HEK293T (cell line): ENCODE measurements around the gene CAMK2D.

Source experiments
- ARNT ChIP-seq: fragments of 450-650 bp; IDR thresholded peaks from 2 replicates; pipeline ENCODE4 v1.6.1; 2017; ENCODE audit warnings: mild to moderate bottlenecking
- BHLHE40 ChIP-seq: fragments of 450-650 bp; IDR thresholded peaks from 2 replicates; pipeline ENCODE4 v1.6.1; 2016; ENCODE audit warnings: mild to moderate bottlenecking, moderate library complexity, borderline replicate concordance
- CTBP1 ChIP-seq: fragments of 450-650 bp; IDR thresholded peaks from 2 replicates; pipeline ENCODE4 v1.6.1; 2016; ENCODE audit warnings: borderline replicate concordance
- ELF4 ChIP-seq: fragments of 450-650 bp; IDR thresholded peaks from 2 replicates; pipeline ENCODE4 v1.6.1; 2017; ENCODE audit warnings: antibody characterized with exemption
- FOXA1 ChIP-seq: fragments of 450-650 bp; IDR thresholded peaks from 2 replicates; pipeline ENCODE4 v1.6.1; 2016; ENCODE audit warnings: mild to moderate bottlenecking
- FOXK2 ChIP-seq: fragments of 450-650 bp; IDR thresholded peaks from 2 replicates; pipeline ENCODE4 v1.6.1; 2016; ENCODE audit warnings: mild to moderate bottlenecking
- LEF1 ChIP-seq: fragments of 450-650 bp; IDR thresholded peaks from 2 replicates; pipeline ENCODE4 v1.6.1; 2017; ENCODE audit warnings: mild to moderate bottlenecking, borderline replicate concordance
- PKNOX1 ChIP-seq: fragments of 450-650 bp; IDR thresholded peaks from 2 replicates; pipeline ENCODE4 v1.6.1; 2016
- SP1 ChIP-seq: fragments of 450-650 bp; IDR thresholded peaks from 2 replicates; pipeline ENCODE4 v1.6.1; 2017
- SUZ12 ChIP-seq: fragments of 450-650 bp; IDR thresholded peaks from 2 replicates; pipeline ENCODE4 v1.6.1; 2016; ENCODE audit warnings: mild to moderate bottlenecking
- ZNF384 ChIP-seq: fragments of 450-650 bp; IDR thresholded peaks from 2 replicates; pipeline ENCODE4 v1.6.1; 2016

DNA sequence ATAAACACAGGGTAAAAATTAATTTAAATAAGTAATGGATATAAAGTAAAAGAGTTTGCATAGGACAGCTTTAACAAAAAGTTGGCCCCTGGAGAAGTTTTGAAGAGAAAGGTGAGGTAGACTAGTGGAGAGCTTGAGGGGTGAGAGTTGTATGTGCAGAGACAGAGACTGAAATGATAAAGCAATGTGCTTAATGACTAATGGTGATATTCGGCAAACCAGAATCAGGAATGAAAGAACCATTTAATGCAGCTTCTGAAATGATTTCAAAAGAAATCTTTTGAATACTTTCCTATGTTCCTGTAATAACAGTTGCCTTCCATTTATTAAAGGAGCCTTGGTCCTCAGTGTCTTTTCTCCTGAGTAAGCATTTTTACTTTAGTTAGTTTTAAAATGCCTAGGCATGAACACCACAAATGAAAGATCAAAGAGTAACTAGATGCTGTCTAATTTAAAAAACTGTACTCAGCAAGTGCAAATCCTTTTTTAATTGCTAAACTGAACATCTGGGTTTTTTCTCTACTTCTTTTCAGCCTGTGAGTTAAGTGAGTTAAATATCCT lies 28.5 kb downstream of the CAMK2D start:
- TF ChIP-seq CTBP1 = no peak
- TF ChIP-seq BHLHE40 = no peak
- TF ChIP-seq LEF1 = no peak
- no peak for TF ChIP-seq SUZ12
- no peak for TF ChIP-seq FOXK2
- TF ChIP-seq ZNF384 = no peak
- no peak for TF ChIP-seq FOXA1
- no peak for TF ChIP-seq PKNOX1
- TF ChIP-seq ELF4 = no peak
- no peak for TF ChIP-seq ARNT
- TF ChIP-seq SP1 = no peak
